ENCODE measurements around the gene UGT2A2. TPM values are rescaled to one million over a fixed set of nuclear protein-coding genes. Genes with fewer than 3 reads are reported as not detected.

The UGT2A2 gene
- polyA plus RNA-seq, 1 donor, result not detected

DNA sequence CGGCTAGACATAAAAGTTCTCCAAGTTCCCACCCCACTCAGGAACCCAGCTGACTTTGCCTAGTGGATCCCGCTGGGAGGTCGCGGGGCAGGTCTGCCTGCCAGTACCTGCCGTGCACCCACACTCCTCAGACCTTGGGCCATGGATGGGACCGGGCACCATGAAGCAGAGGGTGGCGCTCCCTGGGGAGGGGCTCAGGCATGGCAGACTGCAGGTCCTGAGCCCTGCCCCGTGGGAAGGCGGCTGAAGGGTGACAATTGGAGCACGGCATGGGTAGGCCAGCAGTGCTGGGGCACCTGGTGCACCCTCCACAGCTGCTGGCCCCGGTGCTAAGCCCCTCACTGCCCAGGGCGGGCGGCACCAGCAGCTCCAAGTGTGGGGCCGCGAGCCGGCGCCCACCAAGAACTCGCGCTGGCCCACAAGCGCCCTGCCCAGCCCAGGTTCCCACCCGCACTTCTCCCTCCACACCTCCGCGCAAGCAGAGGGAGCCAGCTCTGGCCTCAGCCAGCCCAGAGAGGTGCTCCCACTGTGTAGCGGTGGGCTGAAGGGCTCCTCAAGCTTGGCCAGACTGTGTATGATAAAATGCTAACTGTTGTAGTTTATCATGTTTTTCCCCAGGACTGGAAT, 63.1 kb downstream of the UGT2A2 start:
- no peak for DNase-seq (ENCODE audit: low read depth)

DNA sequence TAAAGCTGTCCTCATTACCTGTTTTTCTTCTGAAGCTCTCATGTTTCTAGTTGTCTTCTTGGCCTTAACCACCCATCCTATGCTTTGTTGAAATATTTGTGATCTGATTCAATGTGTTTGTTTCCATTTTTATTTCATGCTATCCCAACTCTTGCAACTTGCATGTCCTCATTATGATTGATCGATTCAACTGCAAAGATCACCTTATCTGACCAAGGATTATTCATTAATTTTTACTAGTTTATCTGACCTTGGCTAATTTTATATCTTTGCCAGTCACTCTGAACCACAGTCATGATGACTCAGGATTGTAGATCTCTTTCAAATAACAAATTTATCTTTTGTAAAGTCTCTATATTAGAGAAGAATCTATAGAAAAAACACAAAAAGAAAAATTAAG, 70.7 kb downstream of the UGT2A2 start:
- no peak for DNase-seq (ENCODE audit: low read depth)

DNA sequence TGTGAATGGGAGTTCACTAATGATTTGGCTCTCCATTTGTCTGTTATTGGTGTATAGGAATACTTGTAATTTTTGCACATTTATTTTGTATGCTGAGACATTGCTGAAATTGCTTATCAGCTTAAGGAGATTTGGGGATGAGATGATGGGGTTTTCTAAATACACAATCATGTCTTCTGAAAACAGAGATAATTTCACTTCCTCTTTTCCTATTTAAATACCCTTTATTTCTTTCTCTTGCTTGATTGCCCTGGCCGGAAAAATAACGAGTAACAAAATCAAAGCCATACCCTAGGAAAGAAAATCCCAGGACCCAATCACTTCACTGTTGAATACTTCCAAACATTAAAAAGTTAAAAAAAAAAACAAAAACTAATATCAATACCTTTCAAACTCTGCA, 76.0 kb downstream of the UGT2A2 start:
- DNase-seq (ENCODE audit: low read depth), result no peak

DNA sequence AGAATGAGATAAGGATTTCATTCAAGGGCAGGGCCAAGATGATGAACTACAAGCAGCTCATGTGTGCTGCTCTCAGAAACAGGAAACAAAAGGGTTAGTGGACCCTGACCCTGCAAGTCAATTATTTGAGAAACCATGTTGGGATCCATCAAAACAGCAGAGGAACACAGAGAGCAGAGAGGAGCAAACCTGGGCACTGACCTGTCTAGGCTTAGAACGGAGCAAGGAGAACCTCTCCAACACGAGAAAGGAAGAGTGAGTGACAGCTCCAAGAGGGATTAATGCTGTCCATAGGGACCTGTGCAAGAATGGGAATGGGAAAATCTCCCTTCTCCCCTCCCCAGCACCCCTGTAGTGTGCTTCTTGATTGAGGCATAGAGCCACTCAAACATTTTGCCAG, 89.8 kb downstream of the UGT2A2 start:
- DNase-seq (ENCODE audit: low read depth), result no peak

DNA sequence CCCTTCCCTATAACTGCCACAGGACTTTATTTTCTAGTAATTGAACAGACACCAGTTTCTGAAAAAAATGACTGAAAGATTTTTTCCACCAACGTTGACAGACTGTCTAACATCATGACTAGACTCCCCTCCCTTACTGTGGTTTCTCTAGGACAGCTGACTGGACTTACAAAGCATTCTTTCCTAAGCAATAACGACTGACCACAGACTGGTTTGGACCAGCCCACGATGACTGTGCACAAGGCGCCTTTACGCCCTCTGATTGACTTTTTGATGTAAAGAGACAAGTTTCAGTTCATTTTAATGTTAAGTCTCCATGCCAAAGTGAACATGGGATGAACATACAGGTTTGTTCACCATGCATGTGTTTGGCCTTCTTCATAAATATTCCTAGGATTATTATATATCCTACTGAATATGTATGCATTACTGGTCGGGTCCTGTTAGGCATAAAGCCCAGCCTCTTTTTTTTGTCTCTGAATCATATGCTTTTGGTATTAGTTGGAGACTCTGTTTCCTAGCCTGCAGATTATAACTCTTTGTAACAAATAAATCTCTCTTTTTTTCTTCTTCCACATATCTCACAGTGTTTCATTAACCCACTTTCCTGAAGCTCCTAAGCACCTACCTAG, 93.2 kb downstream of the UGT2A2 start:
- no peak for DNase-seq (ENCODE audit: low read depth)

Other genes with a start within 250 kb of the UGT2A2 start
- gene UGT2B4, start 143.7 kb downstream of the UGT2A2 start, polyA plus RNA-seq (ENCODE audit: insufficient read length), result not detected
- 0.09 TPM for gene UGT2A1, start 13.6 kb upstream of the UGT2A2 start, polyA plus RNA-seq (ENCODE audit: insufficient read length)
- gene SULT1B1, start 121.0 kb upstream of the UGT2A2 start, polyA plus RNA-seq (ENCODE audit: insufficient read length), result 0.61 TPM
- 23.6 TPM for gene SULT1E1, start 220.5 kb upstream of the UGT2A2 start, polyA plus RNA-seq (ENCODE audit: insufficient read length)

Measured in forelimb muscle (tissue), 1 donor.